SK-N-SH (cell line): Measurements from ENCODE around the gene C9orf50. TPM values are rescaled to one million over a fixed set of nuclear protein-coding genes. Genes with fewer than 3 reads are reported as not detected.

Source experiments
- CTCF ChIA-PET: fragments of 300-600, 350-600 bp; formaldehyde crosslinking; extraction: SDS; loops from one replicate; lab custom pipeline; 2021; lab: Yijun Ruan, JAX
- POLR2A ChIA-PET: fragments of 350-600 bp; sonication (Branson Sonifier 250); formaldehyde crosslinking; extraction: SDS; loops from one replicate; lab custom pipeline; 2020; ENCODE audit warnings: antibody characterized with exemption, inconsistent platforms; lab: Yijun Ruan, JAX
- DNase-seq: peaks from one replicate; pipeline ENCODE4 v3.0.0; 2012
- H2AFZ ChIP-seq: fragments of 200-600 bp; sonication (generic); 2 replicates; pipeline ENCODE4 v1.8.1; 2016; ENCODE audit warnings: antibody characterized with exemption, mild to moderate bottlenecking, low read depth
- H3F3A ChIP-seq: fragments of 200-600 bp; sonication (generic); replicated peaks from 2 replicates; pipeline ENCODE3; 2016; ENCODE audit warnings: antibody characterized with exemption, mild to moderate bottlenecking; ENCODE audit not compliant: insufficient read depth
- H3K27ac ChIP-seq, 2 experiments: fragments of 200-500 bp in 1 of 2; fragments of 200-600 bp in 1 of 2; sonication (Bioruptor generic) in 1 of 2; sonication (generic), shearing (Covaris generic) in 1 of 2; 2 replicates each; pipeline versions ENCODE4 v1.5.1 to v1.6.1; 2014 to 2016; ENCODE audit warnings: low read depth in 2 of 2, inconsistent platforms in 1 of 2, low read length in 1 of 2, mild to moderate bottlenecking in 1 of 2, mixed read lengths in 1 of 2
- H3K27me3 ChIP-seq: fragments of 200-600 bp; sonication (generic), shearing (Covaris generic); 2 replicates; pipeline ENCODE4 v1.6.1; 2016; ENCODE audit warnings: mixed run types; ENCODE audit not compliant: insufficient read depth
- H3K36me3 ChIP-seq, 2 experiments: fragments of 200-500 bp in 1 of 2; fragments of 200-600 bp in 1 of 2; sonication (Bioruptor generic) in 1 of 2; sonication (generic) in 1 of 2; replicated peaks in 1 of 2; 2 replicates each; pipeline versions ENCODE3 to v1.5.1; 2014 to 2016; ENCODE audit warnings: low read length in 1 of 2, mild to moderate bottlenecking in 1 of 2; ENCODE audit not compliant: insufficient read depth in 2 of 2, control insufficient read depth in 1 of 2
- H3K4me1 ChIP-seq, 2 experiments: fragments of 200-500 bp in 1 of 2; fragments of 200-600 bp in 1 of 2; sonication (Bioruptor generic) in 1 of 2; sonication (generic), shearing (Covaris generic) in 1 of 2; 2 replicates each; pipeline versions ENCODE4 v1.5.1 to v1.6.1; 2014 to 2016; ENCODE audit warnings: low read depth in 1 of 2, low read length in 1 of 2, mixed run types in 1 of 2; ENCODE audit not compliant: insufficient read depth in 2 of 2, control insufficient read depth in 1 of 2
- H3K4me2 ChIP-seq: fragments of 200-600 bp; sonication (generic), shearing (Covaris generic); 2 replicates; pipeline ENCODE4 v1.6.1; 2017; ENCODE audit warnings: mixed run types
- H3K4me3 ChIP-seq, 2 experiments: fragments of 200-500 bp in 1 of 2; fragments of 200-600 bp in 1 of 2; sonication (Bioruptor generic) in 1 of 2; sonication (generic), shearing (Covaris generic) in 1 of 2; 2 replicates each; pipeline versions ENCODE4 v1.5.1 to v1.8.1; 2014 to 2016; ENCODE audit warnings: low read depth in 2 of 2, inconsistent platforms in 1 of 2, low read length in 1 of 2, mild to moderate bottlenecking in 1 of 2, mixed read lengths in 1 of 2, moderate library complexity in 1 of 2
- H3K79me2 ChIP-seq: fragments of 200-600 bp; sonication (generic); 2 replicates; pipeline ENCODE4 v1.8.1; 2017; ENCODE audit warnings: mild to moderate bottlenecking; ENCODE audit not compliant: insufficient read depth
- H3K9ac ChIP-seq: fragments of 200-600 bp; sonication (generic); 2 replicates; pipeline ENCODE4 v1.6.1; 2017; ENCODE audit warnings: mixed run types
- H3K9me2 ChIP-seq: fragments of 200-600 bp; sonication (generic); 2 replicates; pipeline ENCODE4 v1.6.1; 2017; ENCODE audit warnings: mixed run types
- H3K9me3 ChIP-seq: fragments of 200-600 bp; sonication (generic); 2 replicates; pipeline ENCODE4 v1.6.1; 2017; ENCODE audit warnings: mixed run types, mild to moderate bottlenecking, moderate library complexity
- H4K20me1 ChIP-seq: fragments of 200-600 bp; sonication (generic); 2 replicates; pipeline ENCODE4 v1.6.1; 2017; ENCODE audit warnings: mild to moderate bottlenecking, mixed run types; ENCODE audit not compliant: insufficient read depth
- CHD2 ChIP-seq: fragments of 150-350 bp; IDR thresholded peaks from 2 replicates; pipeline ENCODE4 v1.6.1; 2018; ENCODE audit warnings: low read length; ENCODE audit not compliant: partially characterized antibody
- MXI1 ChIP-seq: IDR thresholded peaks from 2 replicates; pipeline ENCODE4 v1.6.1; 2012; ENCODE audit warnings: mild to moderate bottlenecking, low read depth, low read length, improper control_type of control experiment
- POLR2AphosphoS5 ChIP-seq: IDR thresholded peaks from 2 replicates; pipeline ENCODE4 v1.6.1; 2012; ENCODE audit warnings: low read depth, low read length
- RAD21 ChIP-seq: IDR thresholded peaks from 2 replicates; pipeline ENCODE4 v1.6.1; 2012; ENCODE audit warnings: mild to moderate bottlenecking, low read length
- RXRA ChIP-seq: IDR thresholded peaks from 2 replicates; pipeline ENCODE4 v1.4.0; 2012; ENCODE audit warnings: low read depth, mild to moderate bottlenecking, borderline replicate concordance
- SMC3 ChIP-seq: IDR thresholded peaks from 2 replicates; pipeline ENCODE4 v1.6.1; 2012; ENCODE audit warnings: low read depth, low read length, improper control_type of control experiment
- USF1 ChIP-seq: IDR thresholded peaks from 2 replicates; pipeline ENCODE4 v1.4.0; 2012; ENCODE audit warnings: low read depth, borderline replicate concordance
- WGBS: methylation state at CpG from one replicate; pipeline ENCODE4 v1.1.6; 2017; ENCODE audit warnings: low lambda C conversion rate; 5-methylcytosine and 5-hydroxymethylcytosine counted together
- polyA plus RNA-seq, 3 experiments: library from polyadenylated mRNA; depleted of rRNA; stranded (reverse); fragments of >200 nt; gene quantifications; 2 replicates each; pipeline ENCODE4 v1.2.3, GENCODE V29; 2012

The C9orf50 gene
- polyA plus RNA-seq, 1 of the 3 experiments (the other 2 are of a cell fraction), result 0.30 TPM

GRCh38 chr9:129665814-129666520 is 45.1 kb upstream of the C9orf50 start:
- Histone ChIP-seq H2AFZ (no peak overlapping the region), H4K20me1 (no peaks in the 10 kb centered on the region), H3K36me3 (no peaks in the 10 kb centered on the region), H3K9ac (no peak overlapping the region), H3F3A (peaks cover 3% of the 10 kb centered on the region), H3K9me2 (no peaks in the 10 kb centered on the region), H3K27me3 (no peaks in the 10 kb centered on the region; the same call in 1 of the 2 replicates)
- no peak for TF ChIP-seq POLR2AphosphoS5
- no peak for TF ChIP-seq USF1
- no peak for TF ChIP-seq SMC3
- no peak for TF ChIP-seq RXRA
- TF ChIP-seq, all 33 proteins: peak for 0
- ChIA-PET CTCF (interaction anchor here (0.9 to 2.2 kb wide), 5 partner anchors 9 to 125 kb away, joined by 3 to 5 read pairs (median 4); no protein-coding TSS in a partner anchor), POLR2A (interaction anchor here (0.6 to 1.5 kb wide), 2 partner anchors 9 to 10 kb away, joined by 3 to 7 read pairs; no protein-coding TSS in a partner anchor)
- 32% methylated on average over 22 of the region's 88 CpGs for WGBS
- H3K4me2 ChIP-seq, result no peak overlapping the region
- H3K4me3 ChIP-seq, result peak overlapping the region in 1 of 2 experiments; percentile 51; a peak in 2 of 4 replicates
- peak; percentile 74 for DNase-seq
- peaks cover 0 to 15% of the 10 kb centered on the region in 2 experiments; a peak in 1 of 4 replicates for H3K4me1 ChIP-seq
- H3K9me3 ChIP-seq, result no peaks in the 10 kb centered on the region
- H3K27ac ChIP-seq, result peak overlapping the region in 1 of 2 experiments; percentile 78; a peak in 1 of 4 replicates
- no peaks in the 10 kb centered on the region for H3K79me2 ChIP-seq

GRCh38 chr9:129665389-129665775 is 44.5 kb upstream of the C9orf50 start, which contains the start of gene PRRX2:
Gene PRRX2 (plus strand): TSS chr9:129665647. CDS start chr9:129665868, 221 bp downstream.
- 0% methylated on average over 2 of the region's 37 CpGs for WGBS
- Histone ChIP-seq H3K4me1 (peaks cover 0 to 15% of the 10 kb centered on the region in 2 experiments; a peak in 1 of 4 replicates), H3K9me2 (no peaks in the 10 kb centered on the region), H4K20me1 (no peaks in the 10 kb centered on the region), H3K9ac (no peak within 1 kb of the TSS), H3K4me2 (peak within 1 kb of the TSS; percentile 33; the same call in 1 of the 2 replicates), H2AFZ (no peak within 1 kb of the TSS), H3K36me3 (no peaks in the 10 kb centered on the region), H3K4me3 (peak within 1 kb of the TSS in 1 of 2 experiments; percentile 51; a peak in 2 of 4 replicates)
- TF ChIP-seq CHD2, result peak; percentile 20
- 0 out of 2 replicates have a peak, but pooled peaks have one; percentile 58 for TF ChIP-seq MXI1
- no peak for TF ChIP-seq RAD21
- TF ChIP-seq, all 33 proteins: peak for 2
- peak; percentile 92 for DNase-seq
- Histone ChIP-seq H3K27ac (peak within 1 kb of the TSS in 1 of 2 experiments; percentile 78; a peak in 2 of 4 replicates), H3K27me3 (no peaks in the 10 kb centered on the region; the same call in 1 of the 2 replicates), H3K79me2 (no peaks in the 10 kb centered on the region), H3F3A (peaks cover 3% of the 10 kb centered on the region), H3K9me3 (no peaks in the 10 kb centered on the region)
- ChIA-PET CTCF (interaction anchor here (1.4 to 2.2 kb wide), 2 partner anchors 61 to 125 kb away, joined by 4 to 5 read pairs; no protein-coding TSS in a partner anchor), POLR2A (interaction anchor here (1.5 kb wide), 1 partner anchor 10 kb away, joined by 7 read pairs; no protein-coding TSS in a partner anchor)
